NCI-H748 treated with DMSO at 0.1 percent for 48 hours (cell line): ENCODE data around the gene CNRIP1.
"Not testable (repeated sequence)": the region's sequence is repeated elsewhere in the genome, so short reads cannot be mapped to it uniquely, and the experiment has no call there.

Experiments used
- DNase-seq: peaks from one replicate; lab custom pipeline; 2025; lab: John Stamatoyannopoulos, UW

Gene CNRIP1, protein sequence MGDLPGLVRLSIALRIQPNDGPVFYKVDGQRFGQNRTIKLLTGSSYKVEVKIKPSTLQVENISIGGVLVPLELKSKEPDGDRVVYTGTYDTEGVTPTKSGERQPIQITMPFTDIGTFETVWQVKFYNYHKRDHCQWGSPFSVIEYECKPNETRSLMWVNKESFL

DNA sequence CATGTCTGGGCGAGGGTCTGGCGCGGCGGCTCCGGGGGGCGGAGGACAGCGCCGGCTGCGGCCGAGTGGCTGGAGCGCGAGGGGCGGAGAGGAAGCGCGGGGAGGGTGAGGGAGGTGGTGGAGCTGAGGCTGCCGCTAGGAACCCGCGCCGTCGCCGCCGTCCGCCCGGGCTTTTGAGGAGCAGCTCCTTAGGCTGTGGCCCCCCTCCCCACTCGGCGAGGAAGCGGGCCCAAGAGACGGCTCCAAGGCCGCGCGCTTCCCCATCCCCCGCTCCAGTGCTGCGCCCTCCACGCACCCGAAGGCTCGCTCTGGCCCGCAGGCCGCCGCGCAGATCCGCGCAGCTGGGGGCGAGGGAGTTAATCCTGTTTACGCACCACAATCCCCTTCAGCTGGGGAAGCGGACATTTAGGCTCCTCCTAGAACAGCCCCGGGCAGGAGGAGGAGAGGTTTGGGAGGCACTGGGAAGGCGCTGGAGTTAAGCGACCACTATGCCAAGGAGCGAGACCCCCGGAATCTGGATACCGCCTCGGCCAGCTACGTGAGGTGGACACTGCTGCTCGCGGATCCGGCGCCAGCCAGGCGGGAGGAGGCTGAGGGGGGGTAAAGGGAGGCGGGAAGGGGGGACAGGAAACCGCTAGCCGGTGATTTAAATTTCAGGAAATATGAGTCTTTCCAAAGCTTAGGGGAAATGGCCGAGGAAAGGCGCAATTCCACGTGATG lies at the start of gene CNRIP1:
Gene CNRIP1, minus strand, starts transcription at position 552 of the 720 bp plus-strand sequence. Its CDS starts 549 bp downstream, at position 3.
- DNase-seq = peak; percentile 39

- no peak for DNase-seq
Measured at GRCh38 chr2:68369337-68369734, 49.6 kb upstream of the CNRIP1 start.

DNA sequence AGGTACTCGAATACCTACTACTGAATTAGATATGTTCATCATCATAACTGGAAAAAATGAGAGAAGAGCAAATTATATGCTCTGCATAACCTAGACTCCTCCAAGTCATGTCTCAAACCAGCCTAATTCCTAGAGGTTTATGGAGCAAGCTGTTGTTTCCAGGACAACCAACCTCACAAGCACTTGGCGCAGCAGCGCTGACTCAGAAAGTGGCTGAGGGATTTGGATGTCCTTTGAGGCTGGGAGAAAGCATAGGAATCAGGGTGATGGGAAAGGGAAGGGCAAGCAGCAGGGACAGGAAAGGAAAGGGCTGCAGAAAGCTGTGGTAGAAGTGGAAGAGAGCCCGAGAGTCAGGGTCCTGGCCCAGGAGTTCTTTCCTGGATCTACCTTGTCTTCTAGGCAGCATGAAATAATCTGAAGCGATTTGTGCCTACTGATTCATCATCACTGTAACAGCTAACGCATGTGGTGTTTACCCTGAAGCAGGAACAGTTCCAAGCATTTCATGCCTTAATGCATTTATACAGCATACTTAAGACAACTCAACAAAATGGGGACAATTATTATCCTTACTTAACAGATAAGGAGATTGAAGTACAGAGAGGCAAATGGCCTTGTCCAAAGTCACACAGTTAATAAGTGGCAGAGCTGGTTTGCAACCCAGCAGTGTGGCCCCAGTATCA lies 49.0 kb upstream of the CNRIP1 start:
- no peak for DNase-seq

DNA sequence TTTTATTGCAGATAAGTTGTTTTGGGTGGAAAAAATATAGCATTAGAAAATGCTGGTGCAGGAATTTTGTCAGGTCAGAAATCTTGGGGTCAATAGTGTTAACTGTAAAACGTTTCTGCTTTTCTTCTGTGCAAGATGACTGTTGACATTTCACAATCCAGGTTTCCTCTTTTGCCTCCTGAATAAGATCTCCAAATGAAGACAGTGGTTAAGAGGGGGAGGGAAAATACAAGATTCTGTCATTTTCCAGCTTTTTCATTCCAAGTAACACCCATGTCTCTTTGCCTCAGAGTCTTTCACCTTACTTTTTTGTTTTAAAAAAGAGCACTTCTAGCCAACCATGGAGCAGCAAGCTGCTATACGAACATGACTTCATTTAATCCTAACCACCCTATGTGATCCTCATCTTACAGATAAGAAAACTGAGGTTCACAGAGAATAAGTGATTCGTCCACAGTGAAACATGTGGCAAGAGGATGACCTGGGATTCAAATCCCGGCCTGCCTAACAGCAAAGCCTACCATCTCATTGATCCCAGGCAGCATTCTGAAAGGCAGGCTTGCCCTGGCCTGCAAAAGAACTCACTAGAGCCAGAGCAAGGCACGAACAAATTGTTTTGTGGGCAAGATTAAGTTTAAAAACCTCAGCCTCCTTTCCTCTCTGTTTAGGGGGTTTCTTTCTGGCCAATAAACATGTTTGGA lies 48.4 kb upstream of the CNRIP1 start:
- no peak for DNase-seq

- no peak for DNase-seq
Measured at GRCh38 chr2:68366083-68366560, 46.4 kb upstream of the CNRIP1 start.

GRCh38 chr2:68365087-68365486 lies 45.3 kb upstream of the CNRIP1 start, which contains the start of gene PLEK:
TSS of gene PLEK (plus strand) at chr2:68365282. CDS start at chr2:68365352, 70 bp downstream.
- DNase-seq = no peak

DNA sequence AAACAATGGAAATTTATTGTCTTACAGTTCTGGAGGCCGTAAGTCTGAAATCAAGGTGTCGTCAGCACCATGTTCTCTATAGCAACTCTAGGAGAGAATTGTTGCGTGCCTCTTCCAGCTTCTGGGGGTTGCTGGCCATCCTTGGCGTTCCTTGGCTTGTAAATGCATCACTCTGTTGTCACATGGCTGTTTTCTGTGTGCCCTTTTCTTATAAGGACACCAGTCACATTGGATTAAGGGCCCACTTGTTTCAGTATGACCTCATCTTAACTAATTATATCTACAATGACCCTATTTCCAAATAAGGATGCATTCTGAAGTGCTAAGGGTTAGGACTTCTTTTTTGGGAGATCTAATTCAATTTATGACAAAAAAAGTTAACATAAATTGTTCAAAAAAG lies 44.0 kb upstream of the CNRIP1 start:
- DNase-seq = no peak

DNA sequence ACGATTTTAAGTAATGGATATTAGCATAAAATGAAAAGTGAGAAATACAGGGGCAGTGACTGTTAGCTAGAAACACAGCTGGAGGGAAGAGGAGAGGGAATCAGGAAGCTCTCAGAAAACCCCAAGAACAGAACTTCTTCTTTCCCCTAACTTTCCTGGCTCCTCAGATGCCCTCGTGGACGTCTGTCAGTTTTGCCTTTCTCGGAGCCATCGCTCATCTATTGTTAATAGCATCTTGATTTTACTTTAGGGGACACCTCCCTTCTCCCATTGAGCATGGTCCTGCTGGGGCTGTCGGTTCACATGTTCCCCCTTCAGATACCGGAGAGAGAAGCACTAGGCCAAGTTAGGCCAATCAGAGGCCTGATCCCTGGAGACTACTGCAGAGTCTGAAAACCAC lies 43.0 kb upstream of the CNRIP1 start:
- DNase-seq = no peak

GRCh38 chr2:68362069-68362468 lies 42.3 kb upstream of the CNRIP1 start:
- DNase-seq = peak; percentile 56

DNA sequence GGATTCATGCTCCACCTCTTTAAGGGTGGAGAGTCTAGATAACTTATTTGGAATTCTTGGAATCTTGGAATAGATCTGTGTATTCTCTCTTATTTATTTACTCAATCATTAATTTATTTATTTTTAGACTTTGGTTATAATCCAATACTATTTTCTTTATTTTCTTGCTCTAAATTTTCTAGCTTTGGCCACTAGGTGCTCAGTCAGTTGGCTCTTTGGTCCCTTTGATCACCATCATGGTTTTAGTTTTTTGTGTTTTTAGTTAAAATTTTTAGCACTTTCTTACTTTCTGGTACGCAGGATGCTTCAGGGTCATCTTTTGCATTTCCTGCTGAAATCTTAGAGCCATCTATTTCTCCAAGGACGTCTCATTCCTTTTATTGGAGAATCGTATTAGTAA lies 40.1 kb upstream of the CNRIP1 start:
- no peak for DNase-seq

DNA sequence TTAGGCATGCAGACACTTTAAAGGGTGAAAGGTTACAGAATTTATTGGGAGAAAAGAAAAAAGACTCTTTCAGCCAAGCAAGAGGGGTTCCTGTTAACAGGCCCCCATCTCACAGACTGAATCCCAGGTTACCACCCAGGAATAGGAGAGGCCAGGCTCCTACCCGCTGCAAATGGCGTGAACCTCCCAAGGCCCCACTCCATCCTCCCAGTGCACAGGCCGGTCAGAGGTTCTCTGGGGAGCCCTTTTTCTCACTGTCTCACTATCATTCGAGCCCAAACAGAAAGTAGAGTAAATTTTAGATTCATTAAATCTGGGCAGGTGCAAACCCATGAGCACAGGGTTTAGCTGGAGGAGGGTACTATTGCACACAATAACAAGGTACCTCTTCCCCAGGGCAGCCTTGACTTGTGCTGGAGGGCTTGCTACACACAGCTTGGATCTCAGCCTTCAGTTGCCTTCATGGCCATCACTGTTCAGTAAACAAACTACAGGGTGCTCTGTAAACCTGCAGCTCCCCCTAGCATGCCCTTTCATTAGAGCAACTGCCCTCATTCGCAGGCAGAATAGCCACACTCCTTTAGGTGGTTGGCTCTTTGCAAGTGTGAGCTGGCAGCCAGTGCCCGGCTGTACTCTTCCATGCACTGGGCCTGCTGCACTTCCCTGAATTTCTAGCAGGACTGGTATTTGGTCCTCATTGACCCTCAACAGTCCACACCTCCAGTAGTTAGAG lies 38.0 kb upstream of the CNRIP1 start:
- no peak for DNase-seq

GRCh38 chr2:68356599-68357239 lies 37.0 kb upstream of the CNRIP1 start:
- DNase-seq = no peak

DNA sequence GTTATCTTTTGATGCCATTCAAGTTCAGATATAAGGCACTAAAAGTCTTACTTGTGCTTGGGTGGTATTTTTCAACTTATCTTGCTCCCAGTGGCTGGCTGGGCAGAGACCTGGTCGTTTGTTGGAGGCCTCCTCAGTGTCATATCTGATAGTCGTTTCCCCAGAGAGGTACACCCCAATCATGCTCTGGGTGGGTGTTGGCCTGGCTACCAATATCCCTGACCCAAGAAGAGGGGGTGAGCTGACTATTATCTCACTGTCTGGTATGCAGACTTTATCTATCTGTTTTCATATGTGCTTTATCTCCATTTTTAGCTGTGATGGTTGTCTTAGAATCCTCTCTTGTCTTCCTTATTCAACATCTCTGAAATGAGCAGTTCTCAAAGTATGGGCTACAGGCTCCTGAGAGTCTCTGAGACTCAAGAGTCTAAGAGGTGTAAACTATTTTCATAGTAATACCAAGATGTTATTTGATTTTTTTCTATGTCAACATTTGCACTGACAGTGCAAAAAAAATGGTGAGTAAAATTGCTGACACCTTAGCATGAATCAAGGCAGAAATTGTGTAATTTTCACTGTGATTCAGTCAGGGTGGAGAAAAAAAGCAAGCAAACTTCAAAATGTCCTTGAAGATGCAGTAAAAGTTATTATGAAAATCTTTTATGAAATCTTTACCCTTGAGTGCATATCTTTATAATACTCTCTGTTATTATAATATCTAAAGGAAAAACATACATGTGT lies 33.1 kb upstream of the CNRIP1 start:
- DNase-seq = no peak

DNA sequence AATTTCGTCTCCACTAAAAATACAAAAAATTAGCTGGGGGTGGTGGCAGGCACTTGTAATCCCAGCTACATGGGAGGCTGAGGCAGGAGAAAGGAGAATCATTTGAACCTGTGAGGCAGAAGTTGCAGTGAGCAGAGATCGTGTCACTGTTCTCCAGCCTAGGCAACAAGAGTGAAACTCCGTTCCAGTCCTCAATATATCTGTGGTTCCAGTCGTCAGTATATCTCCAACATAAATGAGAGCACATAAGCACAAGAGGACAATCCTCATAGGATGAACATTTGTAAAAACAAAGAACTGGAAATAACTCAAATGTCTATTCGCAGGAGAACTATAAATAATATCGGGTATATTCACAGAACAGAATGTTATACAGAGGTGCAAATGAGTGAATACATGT lies 32.2 kb upstream of the CNRIP1 start:
- no peak for DNase-seq

- DNase-seq = not testable (repeated sequence)
Measured at GRCh38 chr2:68349091-68349490, 29.3 kb upstream of the CNRIP1 start.

GRCh38 chr2:68345129-68345875 lies 25.6 kb upstream of the CNRIP1 start:
- DNase-seq = no peak

GRCh38 chr2:68344031-68344430 lies 24.3 kb upstream of the CNRIP1 start:
- DNase-seq = no peak

GRCh38 chr2:68342470-68342869 lies 22.7 kb upstream of the CNRIP1 start:
- no peak for DNase-seq

DNA sequence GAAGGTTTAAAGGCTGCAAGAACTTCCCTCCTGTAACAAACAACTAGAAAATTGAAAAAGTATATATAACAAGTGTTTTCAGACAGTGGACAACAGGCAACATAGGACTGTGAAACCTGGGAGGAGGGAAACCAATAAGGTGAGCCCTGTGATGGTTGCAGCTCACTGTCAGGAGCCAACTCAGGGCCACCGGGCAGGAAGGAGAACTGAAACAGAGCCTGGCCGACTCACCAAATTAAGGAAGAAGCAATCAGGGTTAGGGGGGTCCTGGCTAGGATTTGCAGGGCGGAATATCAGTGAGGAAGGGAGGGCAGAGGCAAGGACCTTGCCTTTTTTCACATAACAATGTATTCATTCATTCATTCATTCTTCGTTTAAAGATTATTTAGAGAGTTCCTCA lies 21.8 kb upstream of the CNRIP1 start:
- no peak for DNase-seq

DNA sequence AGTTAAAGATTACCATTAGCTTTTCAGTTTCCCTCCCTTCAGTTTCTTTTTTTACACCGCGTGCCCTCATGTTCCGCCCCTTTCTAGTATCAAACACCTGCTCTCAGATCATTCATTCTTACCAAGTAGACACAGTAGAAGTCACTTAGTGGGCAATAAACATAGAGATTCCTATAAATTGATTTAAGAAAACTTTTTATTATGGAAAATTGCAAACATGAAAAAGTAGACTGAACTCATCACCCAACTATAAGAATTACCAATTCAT lies 21.2 kb upstream of the CNRIP1 start:
- no peak for DNase-seq
